K562 (cell line): ENCODE data around the gene PITHD1. TPM values are rescaled to one million over a fixed set of nuclear protein-coding genes. Genes with fewer than 3 reads are reported as not detected.

ENCODE experiments used
- ATF7 ChIP-seq: fragments of 450-650 bp; IDR thresholded peaks from 2 replicates; pipeline ENCODE4 v1.7.1; 2014; ENCODE audit warnings: mild to moderate bottlenecking, moderate library complexity
- C11orf30 ChIP-seq: fragments of 450-650 bp; IDR thresholded peaks from 2 replicates; pipeline ENCODE4 v1.6.1; 2016; ENCODE audit warnings: low read depth, mild to moderate bottlenecking
- HIVEP1 ChIP-seq: fragments of 250-450 bp; sonication (Bioruptor Pico); IDR thresholded peaks from 2 replicates; pipeline ENCODE4 v1.4.0; 2020; ENCODE audit warnings: mild to moderate bottlenecking
- HNRNPH1 ChIP-seq: fragments of 200-400 bp; formaldehyde crosslinking; optimal IDR thresholded peaks from 2 replicates; pipeline ENCODE3; 2017; ENCODE audit warnings: low read depth, mild to moderate bottlenecking, low read length, moderate library complexity
- KLF10 ChIP-seq: fragments of 250-450 bp; sonication (Bioruptor Pico); IDR thresholded peaks from 2 replicates; pipeline ENCODE4 v1.6.1; 2021; ENCODE audit warnings: matching md5 sums
- KLF13 ChIP-seq: fragments of 450-650 bp; IDR thresholded peaks from 2 replicates; pipeline ENCODE4 v1.6.1; 2016; ENCODE audit warnings: missing genetic modification characterization, low read depth, mild to moderate bottlenecking, missing compliant biosample characterization, moderate library complexity, borderline replicate concordance
- OTX1 ChIP-seq: fragments of 450-650 bp; formaldehyde crosslinking; IDR thresholded peaks from 2 replicates; pipeline ENCODE4 v1.4.0; 2022; ENCODE audit warnings: mild to moderate bottlenecking
- XRCC5 ChIP-seq: fragments of 200-400 bp; formaldehyde crosslinking; IDR thresholded peaks from 2 replicates; pipeline ENCODE4 v1.6.1; 2017; ENCODE audit warnings: low read depth, mild to moderate bottlenecking, low read length
- ZNF79 ChIP-seq: fragments of 250-450 bp; sonication (Bioruptor Pico); IDR thresholded peaks from 2 replicates; pipeline ENCODE4 v1.4.0; 2020; ENCODE audit warnings: low read depth, mild to moderate bottlenecking, moderate library complexity
- polyA plus RNA-seq, 8 experiments: library from polyadenylated mRNA; depleted of rRNA in 4 of 8; stranded (reverse) in 5 of 8; unstranded in 3 of 8; fragments of >200 nt; fragmentation: Nextera tagmentation in 2 of 8; fragmentation: Illumina TruSeq in 1 of 8; extraction: Ambion mirVana in 2 of 8; extraction: Trizol in 1 of 8; gene quantifications; 2 replicates each; pipeline versions ENCODE4 v1.2.1 to v1.2.3, GENCODE V29; 2011 to 2014; ENCODE audit warnings: inconsistent platforms in 1 of 8, missing spikeins in 1 of 8
- total RNA-seq, 7 experiments: library from RNA; depleted of rRNA in 6 of 7; stranded (reverse); fragments of >200 nt in 6 of 7; fragmentation: Illumina TruSeq in 2 of 7; extraction: Trizol in 2 of 7; gene quantifications; 2 replicates each; pipeline versions ENCODE4 v1.2.1 to v1.2.3, GENCODE V29; 2011 to 2021; ENCODE audit warnings: low replicate concordance in 1 of 7
- TF ChIP-seq, protein P1 (sequence below), 3 experiments: IDR thresholded peaks in 2 of 3; conservative IDR thresholded peaks in 1 of 3; 2 replicates each; pipeline ENCODE4 v1.5.1; 2011 to 2012; ENCODE audit warnings: low read length in 3 of 3, mild to moderate bottlenecking in 3 of 3, control low read depth in 2 of 3, improper control_type of control experiment in 1 of 3, inconsistent platforms in 1 of 3, low read depth in 1 of 3, mixed read lengths in 1 of 3, moderate library complexity in 1 of 3; ENCODE audit not compliant: insufficient read depth in 2 of 3
- TF ChIP-seq, protein P2 (sequence below): sonication (generic); formaldehyde crosslinking; IDR thresholded peaks from 2 replicates; pipeline ENCODE4 v1.8.0; 2022; ENCODE audit warnings: mild to moderate bottlenecking, missing genetic modification reagents, borderline replicate concordance
- TF ChIP-seq, protein P3 (sequence below), 2 experiments: fragments of 450-650 bp in 1 of 2; sonication (generic) in 1 of 2; formaldehyde crosslinking; conservative IDR thresholded peaks; 2 replicates each; pipeline versions ENCODE4 v1.4.0 to v1.8.1; 2020 to 2022; ENCODE audit warnings: mild to moderate bottlenecking in 1 of 2, missing genetic modification reagents in 1 of 2
- TF ChIP-seq, protein P4 (sequence below): fragments of 200-800 bp; sonication (Bioruptor generic); IDR thresholded peaks from 2 replicates; pipeline ENCODE4 v1.6.1; 2017; ENCODE audit warnings: missing genetic modification characterization, missing compliant biosample characterization
- TF ChIP-seq, protein P5 (sequence below): fragments of 250-450 bp; sonication (Bioruptor Pico); IDR thresholded peaks from 2 replicates; pipeline ENCODE4 v1.9.0; 2021; ENCODE audit warnings: mild to moderate bottlenecking
- TF ChIP-seq, protein P6 (sequence below): fragments of 450-650 bp; conservative IDR thresholded peaks from 2 replicates; pipeline ENCODE4 v1.6.1; 2016; ENCODE audit warnings: missing genetic modification characterization, low read depth, mild to moderate bottlenecking, missing compliant biosample characterization, moderate library complexity

The PITHD1 gene
- total and polyA plus RNA-seq, 9 of the 15 experiments (the other 6 are each of a cell fraction or from before 2014, with no cell fraction given): 46.5 to 175 (median 149) TPM

DNA sequence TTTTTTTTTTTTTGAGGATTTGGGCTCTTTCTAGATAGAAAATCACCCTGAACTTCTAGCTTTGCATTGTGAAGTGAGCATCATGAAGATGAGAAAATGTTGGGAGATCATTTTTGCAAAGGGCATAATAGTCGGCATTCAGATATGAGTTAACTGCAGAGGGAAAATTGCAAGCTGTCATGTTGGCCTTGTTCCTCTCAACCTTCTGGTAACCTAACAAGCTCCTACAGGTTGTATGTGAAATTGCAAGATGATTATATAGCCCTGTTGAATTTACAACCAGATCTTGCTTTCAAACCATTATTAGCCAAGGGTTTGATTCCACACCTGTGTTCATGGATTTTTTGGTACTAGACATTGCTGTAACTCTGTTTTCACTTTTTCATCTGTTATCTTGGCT is 32.7 kb upstream of the PITHD1 start (continued):
- TF ChIP-seq, protein P1, sequence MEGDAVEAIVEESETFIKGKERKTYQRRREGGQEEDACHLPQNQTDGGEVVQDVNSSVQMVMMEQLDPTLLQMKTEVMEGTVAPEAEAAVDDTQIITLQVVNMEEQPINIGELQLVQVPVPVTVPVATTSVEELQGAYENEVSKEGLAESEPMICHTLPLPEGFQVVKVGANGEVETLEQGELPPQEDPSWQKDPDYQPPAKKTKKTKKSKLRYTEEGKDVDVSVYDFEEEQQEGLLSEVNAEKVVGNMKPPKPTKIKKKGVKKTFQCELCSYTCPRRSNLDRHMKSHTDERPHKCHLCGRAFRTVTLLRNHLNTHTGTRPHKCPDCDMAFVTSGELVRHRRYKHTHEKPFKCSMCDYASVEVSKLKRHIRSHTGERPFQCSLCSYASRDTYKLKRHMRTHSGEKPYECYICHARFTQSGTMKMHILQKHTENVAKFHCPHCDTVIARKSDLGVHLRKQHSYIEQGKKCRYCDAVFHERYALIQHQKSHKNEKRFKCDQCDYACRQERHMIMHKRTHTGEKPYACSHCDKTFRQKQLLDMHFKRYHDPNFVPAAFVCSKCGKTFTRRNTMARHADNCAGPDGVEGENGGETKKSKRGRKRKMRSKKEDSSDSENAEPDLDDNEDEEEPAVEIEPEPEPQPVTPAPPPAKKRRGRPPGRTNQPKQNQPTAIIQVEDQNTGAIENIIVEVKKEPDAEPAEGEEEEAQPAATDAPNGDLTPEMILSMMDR (IDR thresholded peaks at IDR 0.05 in 2 of 3, conservative IDR thresholded peaks at IDR 0.05 in 1 of 3; ENCODE audit: insufficient read depth in 2 of 3, low read depth in 1 of 3, low read length in 3 of 3): peak; percentile 45 to 57 (median 56); a peak in 5 of 6 replicates
- TF ChIP-seq C11orf30 (peak; percentile 84), XRCC5 (no peak), OTX1 (CRISPR knock-in tag) (no peak), KLF10 (no peak), HIVEP1 (CRISPR knock-in tag) (no peak), KLF13 (tag) (no peak), HNRNPH1 (no peak), ATF7 (no peak), ZNF79 (no peak)
- TF ChIP-seq, protein P2, sequence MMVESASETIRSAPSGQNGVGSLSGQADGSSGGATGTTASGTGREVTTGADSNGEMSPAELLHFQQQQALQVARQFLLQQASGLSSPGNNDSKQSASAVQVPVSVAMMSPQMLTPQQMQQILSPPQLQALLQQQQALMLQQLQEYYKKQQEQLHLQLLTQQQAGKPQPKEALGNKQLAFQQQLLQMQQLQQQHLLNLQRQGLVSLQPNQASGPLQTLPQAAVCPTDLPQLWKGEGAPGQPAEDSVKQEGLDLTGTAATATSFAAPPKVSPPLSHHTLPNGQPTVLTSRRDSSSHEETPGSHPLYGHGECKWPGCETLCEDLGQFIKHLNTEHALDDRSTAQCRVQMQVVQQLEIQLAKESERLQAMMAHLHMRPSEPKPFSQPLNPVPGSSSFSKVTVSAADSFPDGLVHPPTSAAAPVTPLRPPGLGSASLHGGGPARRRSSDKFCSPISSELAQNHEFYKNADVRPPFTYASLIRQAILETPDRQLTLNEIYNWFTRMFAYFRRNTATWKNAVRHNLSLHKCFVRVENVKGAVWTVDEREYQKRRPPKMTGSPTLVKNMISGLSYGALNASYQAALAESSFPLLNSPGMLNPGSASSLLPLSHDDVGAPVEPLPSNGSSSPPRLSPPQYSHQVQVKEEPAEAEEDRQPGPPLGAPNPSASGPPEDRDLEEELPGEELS (CRISPR knock-in tag): no peak
- TF ChIP-seq, protein P3, sequence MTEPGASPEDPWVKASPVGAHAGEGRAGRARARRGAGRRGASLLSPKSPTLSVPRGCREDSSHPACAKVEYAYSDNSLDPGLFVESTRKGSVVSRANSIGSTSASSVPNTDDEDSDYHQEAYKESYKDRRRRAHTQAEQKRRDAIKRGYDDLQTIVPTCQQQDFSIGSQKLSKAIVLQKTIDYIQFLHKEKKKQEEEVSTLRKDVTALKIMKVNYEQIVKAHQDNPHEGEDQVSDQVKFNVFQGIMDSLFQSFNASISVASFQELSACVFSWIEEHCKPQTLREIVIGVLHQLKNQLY (CRISPR knock-in tag; conservative IDR thresholded peaks at IDR 0.05): no peak
- TF ChIP-seq, protein P4, sequence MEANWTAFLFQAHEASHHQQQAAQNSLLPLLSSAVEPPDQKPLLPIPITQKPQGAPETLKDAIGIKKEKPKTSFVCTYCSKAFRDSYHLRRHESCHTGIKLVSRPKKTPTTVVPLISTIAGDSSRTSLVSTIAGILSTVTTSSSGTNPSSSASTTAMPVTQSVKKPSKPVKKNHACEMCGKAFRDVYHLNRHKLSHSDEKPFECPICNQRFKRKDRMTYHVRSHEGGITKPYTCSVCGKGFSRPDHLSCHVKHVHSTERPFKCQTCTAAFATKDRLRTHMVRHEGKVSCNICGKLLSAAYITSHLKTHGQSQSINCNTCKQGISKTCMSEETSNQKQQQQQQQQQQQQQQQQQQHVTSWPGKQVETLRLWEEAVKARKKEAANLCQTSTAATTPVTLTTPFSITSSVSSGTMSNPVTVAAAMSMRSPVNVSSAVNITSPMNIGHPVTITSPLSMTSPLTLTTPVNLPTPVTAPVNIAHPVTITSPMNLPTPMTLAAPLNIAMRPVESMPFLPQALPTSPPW: 0 out of 2 replicates have a peak, but pooled peaks have one; percentile 20
- TF ChIP-seq, protein P5, sequence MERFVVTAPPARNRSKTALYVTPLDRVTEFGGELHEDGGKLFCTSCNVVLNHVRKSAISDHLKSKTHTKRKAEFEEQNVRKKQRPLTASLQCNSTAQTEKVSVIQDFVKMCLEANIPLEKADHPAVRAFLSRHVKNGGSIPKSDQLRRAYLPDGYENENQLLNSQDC (CRISPR knock-in tag): 0 out of 2 replicates have a peak, but pooled peaks have one; percentile 1
- TF ChIP-seq, protein P6, sequence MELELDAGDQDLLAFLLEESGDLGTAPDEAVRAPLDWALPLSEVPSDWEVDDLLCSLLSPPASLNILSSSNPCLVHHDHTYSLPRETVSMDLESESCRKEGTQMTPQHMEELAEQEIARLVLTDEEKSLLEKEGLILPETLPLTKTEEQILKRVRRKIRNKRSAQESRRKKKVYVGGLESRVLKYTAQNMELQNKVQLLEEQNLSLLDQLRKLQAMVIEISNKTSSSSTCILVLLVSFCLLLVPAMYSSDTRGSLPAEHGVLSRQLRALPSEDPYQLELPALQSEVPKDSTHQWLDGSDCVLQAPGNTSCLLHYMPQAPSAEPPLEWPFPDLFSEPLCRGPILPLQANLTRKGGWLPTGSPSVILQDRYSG (tag): no peak
